ACC112 (cell line): ENCODE results near the gene TRPV6.

Experiments
- H2AFZ ChIP-seq: fragments of 200-600 bp; sonication (generic); one replicate; pipeline ENCODE4 v1.6.0; 2017; ENCODE audit warnings: antibody characterized with exemption, low read length; ENCODE audit not compliant: unreplicated experiment
- H3K27ac ChIP-seq: fragments of 200-600 bp; sonication (generic); 2 replicates; pipeline ENCODE4 v1.5.1; 2014; ENCODE audit warnings: low read depth, mild to moderate bottlenecking, antibody characterized with exemption, low read length, moderate library complexity
- H3K27me3 ChIP-seq: fragments of 200-600 bp; sonication (generic); 2 replicates; pipeline ENCODE4 v1.6.1; 2014; ENCODE audit warnings: mild to moderate bottlenecking, antibody characterized with exemption, low read length, moderate library complexity, mixed read lengths; ENCODE audit not compliant: insufficient read depth
- H3K36me3 ChIP-seq: fragments of 200-600 bp; sonication (generic); 2 replicates; pipeline ENCODE4 v1.6.1; 2016; ENCODE audit warnings: mild to moderate bottlenecking, antibody characterized with exemption, low read length, moderate library complexity, mixed read lengths; ENCODE audit not compliant: insufficient read depth
- H3K4me1 ChIP-seq: fragments of 200-600 bp; sonication (generic); one replicate; pipeline ENCODE4 v1.6.1; 2016; ENCODE audit warnings: low read length, mixed read lengths; ENCODE audit not compliant: insufficient read depth, unreplicated experiment, control insufficient read depth
- H3K4me3 ChIP-seq: fragments of 200-600 bp; sonication (generic); 2 replicates; pipeline ENCODE4 v1.5.1; 2014; ENCODE audit warnings: mild to moderate bottlenecking, low read depth, low read length
- H3K79me2 ChIP-seq: fragments of 200-600 bp; sonication (generic); one replicate; pipeline ENCODE4 v1.6.0; 2016; ENCODE audit warnings: low read length; ENCODE audit not compliant: control insufficient read depth, unreplicated experiment, insufficient read depth

Gene TRPV6

DNA sequence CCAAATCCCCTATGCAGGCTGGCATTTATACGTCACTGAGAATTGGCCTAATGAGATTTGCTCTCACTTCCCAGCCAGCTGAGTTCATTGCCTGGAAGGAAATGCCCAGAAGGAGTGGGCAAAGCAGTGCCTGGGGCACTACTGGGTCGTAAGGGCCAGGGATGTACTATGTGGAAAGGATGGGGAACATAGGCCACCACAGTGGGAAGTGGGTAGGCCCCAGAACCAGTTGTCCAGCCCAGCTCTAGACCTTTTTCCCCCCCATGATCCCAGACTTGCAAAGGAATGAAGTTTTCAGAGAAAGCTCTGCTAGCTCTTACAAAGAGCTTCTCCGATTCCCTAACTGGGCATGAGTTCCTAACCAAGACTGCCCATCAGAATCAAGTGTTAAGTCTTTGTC lies 34.1 kb upstream of the TRPV6 start:
- no peak overlapping the region for H2AFZ ChIP-seq
- H3K4me3 ChIP-seq = no peak overlapping the region
- no peaks in the 10 kb centered on the region for H3K4me1 ChIP-seq
- peaks cover 46% of the 10 kb centered on the region for H3K27me3 ChIP-seq
- no peaks in the 10 kb centered on the region for H3K79me2 ChIP-seq
- H3K36me3 ChIP-seq = no peaks in the 10 kb centered on the region
- no peak overlapping the region for H3K27ac ChIP-seq

DNA sequence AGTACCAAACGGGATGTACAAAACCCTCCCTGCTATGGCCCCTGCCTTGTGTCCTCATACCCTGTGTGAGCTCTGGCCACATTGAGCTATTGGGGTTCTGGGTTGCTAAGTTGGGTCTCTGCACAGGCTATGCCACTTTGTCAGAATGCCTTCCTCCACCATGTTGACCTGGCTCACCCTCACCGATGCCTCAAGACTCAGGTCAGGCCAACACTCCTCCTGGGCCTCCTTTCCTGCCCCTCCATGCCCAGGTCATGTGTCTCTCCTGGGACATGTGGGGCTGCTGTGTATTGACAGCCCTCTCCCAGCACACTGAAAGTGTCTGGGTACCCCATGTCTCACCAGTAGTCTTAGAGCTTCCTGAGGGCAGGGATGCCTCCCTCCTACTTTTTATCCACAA lies 33.4 kb upstream of the TRPV6 start:
- H3K27me3 ChIP-seq = peaks cover 46% of the 10 kb centered on the region
- no peaks in the 10 kb centered on the region for H3K4me1 ChIP-seq
- H3K36me3 ChIP-seq = no peaks in the 10 kb centered on the region
- no peak overlapping the region for H2AFZ ChIP-seq
- no peaks in the 10 kb centered on the region for H3K79me2 ChIP-seq
- no peak overlapping the region for H3K4me3 ChIP-seq
- H3K27ac ChIP-seq = no peak overlapping the region

DNA sequence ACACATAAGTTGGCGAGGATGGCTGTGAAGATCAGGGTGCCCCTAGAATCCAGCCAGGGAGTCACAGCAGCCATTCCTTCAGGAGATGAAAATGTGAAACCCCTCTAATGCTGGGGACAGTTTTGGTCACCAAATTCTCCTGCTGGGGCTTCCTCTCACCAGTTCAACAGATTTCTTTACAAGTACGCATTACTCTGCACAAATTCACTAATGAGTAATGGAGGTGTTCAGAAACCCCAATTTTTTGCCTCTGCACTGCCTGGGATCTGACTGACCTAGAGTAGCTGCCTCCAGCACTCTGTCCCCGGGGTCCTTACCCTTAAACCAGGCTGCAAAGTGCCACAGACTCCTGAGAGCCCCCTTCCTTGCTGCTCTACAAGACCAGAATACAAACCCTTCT lies 31.9 kb upstream of the TRPV6 start:
- no peak overlapping the region for H3K4me3 ChIP-seq
- H3K27ac ChIP-seq = no peak overlapping the region
- H3K4me1 ChIP-seq = no peaks in the 10 kb centered on the region
- H3K27me3 ChIP-seq = peaks cover 48% of the 10 kb centered on the region
- no peaks in the 10 kb centered on the region for H3K36me3 ChIP-seq
- no peak overlapping the region for H2AFZ ChIP-seq
- H3K79me2 ChIP-seq = no peaks in the 10 kb centered on the region

DNA sequence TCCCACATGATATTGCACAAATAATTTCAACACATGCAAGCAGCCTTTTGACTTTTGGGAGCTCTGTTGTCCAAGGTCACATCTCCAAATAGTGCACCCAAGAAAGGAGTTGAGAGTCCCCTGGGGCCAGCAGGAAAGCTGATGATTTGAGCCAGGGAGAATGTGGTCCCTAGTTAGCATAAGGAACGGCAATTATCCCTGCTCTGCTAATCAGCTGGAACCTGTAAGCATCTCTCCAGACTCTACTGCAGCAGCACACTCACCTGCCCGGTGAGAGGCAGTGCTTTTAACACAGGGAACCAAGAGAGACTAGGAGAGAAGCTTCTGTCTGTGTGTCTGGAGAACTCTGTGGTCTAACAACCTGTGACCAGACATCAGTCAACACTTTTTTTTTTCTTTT lies 31.0 kb upstream of the TRPV6 start:
- no peaks in the 10 kb centered on the region for H3K79me2 ChIP-seq
- no peak overlapping the region for H3K27ac ChIP-seq
- H3K4me1 ChIP-seq = no peaks in the 10 kb centered on the region
- H3K27me3 ChIP-seq = peaks cover 50% of the 10 kb centered on the region
- H3K36me3 ChIP-seq = no peaks in the 10 kb centered on the region
- H2AFZ ChIP-seq = no peak overlapping the region
- H3K4me3 ChIP-seq = no peak overlapping the region

DNA sequence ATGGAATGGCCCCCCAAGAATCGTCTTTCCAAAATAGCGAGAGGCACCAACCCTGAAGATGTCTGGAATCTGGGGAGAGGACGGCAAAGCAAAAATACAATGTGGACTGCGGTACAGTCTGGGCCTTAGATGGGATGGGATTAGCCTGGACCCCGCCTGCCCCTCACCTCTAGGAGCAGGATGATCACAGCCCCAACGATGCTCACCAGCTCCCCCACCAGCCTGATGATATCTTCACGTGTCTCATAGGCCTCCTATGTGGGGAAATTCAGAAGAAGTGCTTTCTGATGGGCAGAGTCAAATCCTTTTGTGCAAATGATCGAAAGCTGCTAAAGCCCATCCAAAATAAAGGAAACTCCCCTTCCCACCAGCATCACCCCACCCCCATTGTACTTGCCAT lies 29.8 kb upstream of the TRPV6 start:
- Histone ChIP-seq H3K27ac (no peak overlapping the region), H3K4me3 (no peak overlapping the region), H3K4me1 (no peaks in the 10 kb centered on the region), H3K79me2 (no peaks in the 10 kb centered on the region), H3K27me3 (peaks cover 61% of the 10 kb centered on the region), H3K36me3 (no peaks in the 10 kb centered on the region), H2AFZ (no peak overlapping the region)

DNA sequence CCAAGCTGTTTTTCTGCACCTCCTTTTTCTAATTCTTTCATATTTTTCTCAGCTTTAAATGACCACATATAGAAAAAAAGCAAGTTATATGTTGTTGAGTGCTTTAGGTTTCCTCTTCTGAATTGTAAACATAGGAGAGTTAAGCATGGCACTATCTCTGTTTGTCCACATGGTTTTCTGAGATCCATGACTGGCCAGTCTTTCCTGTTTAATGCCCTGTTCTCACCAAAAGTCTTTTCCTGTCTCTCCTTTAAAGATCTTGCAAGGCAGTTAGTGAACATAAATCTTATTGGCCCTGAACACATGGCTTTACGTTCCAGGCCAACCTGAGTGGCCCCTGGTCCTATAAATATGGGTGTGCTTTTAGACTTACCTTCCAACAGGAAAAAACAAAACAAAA lies 28.6 kb upstream of the TRPV6 start:
- no peak overlapping the region for H3K27ac ChIP-seq
- H2AFZ ChIP-seq = no peak overlapping the region
- H3K79me2 ChIP-seq = no peaks in the 10 kb centered on the region
- no peak overlapping the region for H3K4me3 ChIP-seq
- H3K4me1 ChIP-seq = no peaks in the 10 kb centered on the region
- H3K27me3 ChIP-seq = peaks cover 57% of the 10 kb centered on the region
- no peaks in the 10 kb centered on the region for H3K36me3 ChIP-seq

DNA sequence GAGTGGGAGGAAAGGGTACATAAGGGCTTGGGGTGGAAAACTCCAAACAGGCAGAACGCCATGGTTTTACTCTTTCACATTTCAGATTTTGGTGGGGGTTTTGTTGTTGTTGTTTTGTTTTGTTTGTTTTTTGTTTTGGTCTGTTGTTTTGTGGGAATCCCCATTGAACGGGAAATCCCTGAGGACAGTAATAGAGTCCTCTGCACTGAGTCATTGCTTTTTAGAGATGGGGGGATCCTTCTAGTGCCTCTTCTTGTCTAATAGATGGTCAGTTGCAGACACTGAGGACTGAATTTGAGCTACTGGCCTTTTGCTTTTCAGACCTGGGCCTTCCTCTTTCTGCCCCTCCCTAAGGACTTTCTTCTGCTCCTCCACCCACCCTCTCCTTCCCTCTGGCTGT lies 28.0 kb upstream of the TRPV6 start:
- H3K27ac ChIP-seq = no peak overlapping the region
- H3K36me3 ChIP-seq = no peaks in the 10 kb centered on the region
- H3K27me3 ChIP-seq = peaks cover 53% of the 10 kb centered on the region
- no peaks in the 10 kb centered on the region for H3K4me1 ChIP-seq
- no peak overlapping the region for H3K4me3 ChIP-seq
- H2AFZ ChIP-seq = no peak overlapping the region
- no peaks in the 10 kb centered on the region for H3K79me2 ChIP-seq

DNA sequence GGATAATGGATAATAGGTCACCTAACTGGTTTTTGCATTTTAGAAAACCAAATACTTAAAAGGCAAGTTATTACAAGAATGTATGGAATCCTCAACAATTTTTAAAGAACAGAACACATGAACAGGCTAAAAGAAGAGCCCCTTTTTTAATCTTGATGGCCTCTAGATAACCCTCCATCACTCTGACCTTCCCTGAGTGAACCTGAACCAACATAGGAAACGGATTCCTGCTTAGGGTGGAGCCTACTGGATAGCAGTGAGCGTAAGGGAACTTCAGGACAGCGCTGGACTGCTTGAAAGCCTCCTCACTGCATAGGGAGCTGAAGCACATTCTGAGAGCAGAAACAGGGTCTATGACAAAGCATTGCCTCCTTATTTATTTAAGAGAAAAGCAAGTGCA lies 27.5 kb upstream of the TRPV6 start:
- Histone ChIP-seq H2AFZ (no peak overlapping the region), H3K4me1 (no peaks in the 10 kb centered on the region), H3K79me2 (no peaks in the 10 kb centered on the region), H3K4me3 (no peak overlapping the region), H3K27ac (no peak overlapping the region), H3K36me3 (no peaks in the 10 kb centered on the region), H3K27me3 (peaks cover 49% of the 10 kb centered on the region)

DNA sequence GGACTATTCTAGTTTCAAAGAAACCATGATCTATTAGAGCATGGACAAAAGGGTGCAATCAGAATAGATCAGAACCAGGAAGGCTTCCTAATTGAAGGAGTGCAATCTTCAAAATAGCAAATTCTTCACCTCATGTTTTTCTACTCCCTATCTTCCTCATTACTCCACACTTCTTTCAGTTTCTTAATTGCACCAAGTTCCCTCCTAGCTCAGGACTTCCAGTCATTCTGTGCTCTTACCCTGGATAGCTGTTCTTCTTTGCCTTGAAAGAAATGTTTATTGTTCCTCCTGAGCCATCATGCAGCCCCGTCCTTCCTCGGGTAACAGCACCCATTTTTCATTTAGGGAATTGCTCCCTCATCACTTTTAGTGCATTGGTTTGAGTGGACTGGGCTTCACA lies 24.9 kb upstream of the TRPV6 start:
- Histone ChIP-seq H3K4me1 (no peaks in the 10 kb centered on the region), H3K4me3 (no peak overlapping the region), H2AFZ (no peak overlapping the region), H3K27ac (no peak overlapping the region), H3K27me3 (peaks cover 27% of the 10 kb centered on the region), H3K36me3 (no peaks in the 10 kb centered on the region), H3K79me2 (no peaks in the 10 kb centered on the region)

DNA sequence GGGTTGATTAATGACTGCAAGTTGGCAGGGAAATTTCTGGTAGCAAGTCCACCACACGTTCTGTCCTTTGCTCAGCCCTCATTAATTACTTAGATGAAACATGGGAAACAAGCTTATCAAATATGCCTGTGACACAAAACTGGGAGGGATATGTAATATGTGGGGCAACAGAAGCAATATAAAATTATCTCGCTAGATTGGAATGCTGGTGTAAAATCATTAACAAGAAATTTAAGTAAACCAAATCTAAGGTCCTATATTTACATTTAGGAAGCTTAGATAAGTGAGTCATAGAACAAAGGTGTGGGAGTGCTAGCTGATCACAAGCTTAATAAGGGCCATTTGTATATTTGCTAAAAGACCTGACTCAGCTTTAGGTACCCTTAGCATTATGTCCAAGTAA lies 24.5 kb upstream of the TRPV6 start:
- Histone ChIP-seq H3K27me3 (peaks cover 24% of the 10 kb centered on the region), H3K4me1 (no peaks in the 10 kb centered on the region), H2AFZ (no peak overlapping the region), H3K36me3 (no peaks in the 10 kb centered on the region), H3K4me3 (no peak overlapping the region), H3K79me2 (no peaks in the 10 kb centered on the region), H3K27ac (no peak overlapping the region)

DNA sequence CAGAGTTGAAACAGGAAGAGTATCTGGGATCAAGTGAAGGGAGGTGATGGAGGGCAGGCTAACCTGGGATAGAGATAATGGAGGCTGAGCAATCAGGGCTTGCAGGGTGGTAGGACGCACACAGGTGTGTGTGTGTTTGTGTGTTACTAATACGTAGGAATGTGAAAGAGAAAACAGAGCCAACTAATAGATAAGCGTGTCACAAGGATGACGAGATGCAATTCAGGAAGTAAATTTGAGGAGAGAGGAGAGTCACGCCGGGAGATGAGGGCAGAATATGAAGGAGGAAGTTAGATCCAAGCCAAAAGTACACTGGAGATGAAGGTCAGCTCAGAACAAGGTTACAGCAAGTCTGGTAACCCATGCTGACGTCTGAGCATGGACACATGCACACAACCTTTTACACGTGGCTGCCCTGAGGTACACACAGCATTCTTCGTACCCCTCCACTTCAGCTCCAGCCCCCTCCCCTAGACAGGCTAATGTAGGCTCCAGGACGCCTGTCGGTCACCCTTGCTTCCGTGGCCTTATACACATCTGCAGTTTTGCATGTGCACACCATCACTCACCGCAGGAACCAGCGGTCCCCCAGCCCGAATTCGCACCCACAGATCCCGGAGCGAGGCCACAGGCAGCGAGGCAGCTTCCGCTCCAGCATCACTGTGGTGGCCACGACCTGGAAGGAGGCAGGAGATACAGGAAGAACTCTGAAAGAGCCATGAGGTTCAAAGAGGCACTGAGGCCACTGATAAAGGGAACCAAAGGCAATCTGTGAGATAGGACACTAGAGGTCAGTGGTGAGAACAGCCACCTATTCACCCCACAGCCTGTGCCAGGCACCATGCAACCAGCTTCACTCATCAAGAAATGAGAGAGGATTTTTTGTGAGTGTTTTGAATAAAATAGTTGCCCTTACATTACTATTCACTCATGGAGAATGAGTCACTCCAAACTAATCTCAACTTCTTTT lies 23.7 kb upstream of the TRPV6 start:
- Histone ChIP-seq H3K79me2 (no peaks in the 10 kb centered on the region), H3K27ac (no peak overlapping the region), H3K4me3 (no peak overlapping the region), H3K27me3 (peaks cover 24% of the 10 kb centered on the region), H3K4me1 (no peaks in the 10 kb centered on the region), H2AFZ (no peak overlapping the region), H3K36me3 (no peaks in the 10 kb centered on the region)
